Measurements from ENCODE around the gene PLEK.

DNA sequence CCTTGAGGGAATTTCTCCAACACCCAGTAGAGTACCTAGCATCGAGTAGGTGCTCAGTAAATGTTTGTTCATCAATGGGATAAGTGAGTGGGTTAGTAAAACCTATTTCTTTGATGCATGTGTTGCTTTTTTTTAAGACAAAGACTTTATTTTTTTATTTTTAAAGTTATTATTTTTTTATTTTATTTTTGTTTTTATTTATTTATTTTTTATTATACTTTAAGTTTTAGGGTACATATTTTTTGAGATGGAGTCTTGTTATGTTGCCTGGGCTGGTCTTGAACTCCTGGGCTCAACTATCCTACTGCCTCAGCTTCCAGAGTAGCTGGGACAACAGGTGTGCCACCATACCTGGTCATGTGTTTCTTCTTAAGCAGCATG, 20.8 kb downstream of the PLEK start:
- TF ChIP-seq, protein P1, sequence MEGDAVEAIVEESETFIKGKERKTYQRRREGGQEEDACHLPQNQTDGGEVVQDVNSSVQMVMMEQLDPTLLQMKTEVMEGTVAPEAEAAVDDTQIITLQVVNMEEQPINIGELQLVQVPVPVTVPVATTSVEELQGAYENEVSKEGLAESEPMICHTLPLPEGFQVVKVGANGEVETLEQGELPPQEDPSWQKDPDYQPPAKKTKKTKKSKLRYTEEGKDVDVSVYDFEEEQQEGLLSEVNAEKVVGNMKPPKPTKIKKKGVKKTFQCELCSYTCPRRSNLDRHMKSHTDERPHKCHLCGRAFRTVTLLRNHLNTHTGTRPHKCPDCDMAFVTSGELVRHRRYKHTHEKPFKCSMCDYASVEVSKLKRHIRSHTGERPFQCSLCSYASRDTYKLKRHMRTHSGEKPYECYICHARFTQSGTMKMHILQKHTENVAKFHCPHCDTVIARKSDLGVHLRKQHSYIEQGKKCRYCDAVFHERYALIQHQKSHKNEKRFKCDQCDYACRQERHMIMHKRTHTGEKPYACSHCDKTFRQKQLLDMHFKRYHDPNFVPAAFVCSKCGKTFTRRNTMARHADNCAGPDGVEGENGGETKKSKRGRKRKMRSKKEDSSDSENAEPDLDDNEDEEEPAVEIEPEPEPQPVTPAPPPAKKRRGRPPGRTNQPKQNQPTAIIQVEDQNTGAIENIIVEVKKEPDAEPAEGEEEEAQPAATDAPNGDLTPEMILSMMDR (IDR thresholded peaks at IDR 0.05; ENCODE audit: insufficient read depth, low read length) = no peak
- TF ChIP-seq, protein P2, sequence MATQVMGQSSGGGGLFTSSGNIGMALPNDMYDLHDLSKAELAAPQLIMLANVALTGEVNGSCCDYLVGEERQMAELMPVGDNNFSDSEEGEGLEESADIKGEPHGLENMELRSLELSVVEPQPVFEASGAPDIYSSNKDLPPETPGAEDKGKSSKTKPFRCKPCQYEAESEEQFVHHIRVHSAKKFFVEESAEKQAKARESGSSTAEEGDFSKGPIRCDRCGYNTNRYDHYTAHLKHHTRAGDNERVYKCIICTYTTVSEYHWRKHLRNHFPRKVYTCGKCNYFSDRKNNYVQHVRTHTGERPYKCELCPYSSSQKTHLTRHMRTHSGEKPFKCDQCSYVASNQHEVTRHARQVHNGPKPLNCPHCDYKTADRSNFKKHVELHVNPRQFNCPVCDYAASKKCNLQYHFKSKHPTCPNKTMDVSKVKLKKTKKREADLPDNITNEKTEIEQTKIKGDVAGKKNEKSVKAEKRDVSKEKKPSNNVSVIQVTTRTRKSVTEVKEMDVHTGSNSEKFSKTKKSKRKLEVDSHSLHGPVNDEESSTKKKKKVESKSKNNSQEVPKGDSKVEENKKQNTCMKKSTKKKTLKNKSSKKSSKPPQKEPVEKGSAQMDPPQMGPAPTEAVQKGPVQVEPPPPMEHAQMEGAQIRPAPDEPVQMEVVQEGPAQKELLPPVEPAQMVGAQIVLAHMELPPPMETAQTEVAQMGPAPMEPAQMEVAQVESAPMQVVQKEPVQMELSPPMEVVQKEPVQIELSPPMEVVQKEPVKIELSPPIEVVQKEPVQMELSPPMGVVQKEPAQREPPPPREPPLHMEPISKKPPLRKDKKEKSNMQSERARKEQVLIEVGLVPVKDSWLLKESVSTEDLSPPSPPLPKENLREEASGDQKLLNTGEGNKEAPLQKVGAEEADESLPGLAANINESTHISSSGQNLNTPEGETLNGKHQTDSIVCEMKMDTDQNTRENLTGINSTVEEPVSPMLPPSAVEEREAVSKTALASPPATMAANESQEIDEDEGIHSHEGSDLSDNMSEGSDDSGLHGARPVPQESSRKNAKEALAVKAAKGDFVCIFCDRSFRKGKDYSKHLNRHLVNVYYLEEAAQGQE (IDR thresholded peaks at IDR 0.05; ENCODE audit: insufficient replicate concordance, low read depth) = no peak
- no peak for TF ChIP-seq GABPA (IDR thresholded peaks at IDR 0.05; ENCODE audit: low read depth)

All from HL-60 (cell line).